H9 (cell line): Measurements from ENCODE around the gene IFNL1. TPM values are rescaled to one million over a fixed set of nuclear protein-coding genes. Genes with fewer than 3 reads are reported as not detected.

Experiments used
- DNase-seq: peaks from one replicate; pipeline ENCODE4 v3.0.0-alpha.2; 2017
- H2AFZ ChIP-seq: one replicate; pipeline ENCODE4 v1.6.1; 2013; ENCODE audit warnings: mild to moderate bottlenecking, low read length, control low read depth, moderate library complexity
- H2AK5ac ChIP-seq: 2 replicates; pipeline ENCODE4 v1.6.1; 2013; ENCODE audit warnings: low read length, control low read depth, mixed read lengths; ENCODE audit not compliant: insufficient read length
- H2BK120ac ChIP-seq: one replicate; pipeline ENCODE4 v1.6.1; 2013; ENCODE audit warnings: low read depth, mild to moderate bottlenecking, low read length, control low read depth, inconsistent platforms; ENCODE audit not compliant: poor library complexity, severe bottlenecking
- H2BK12ac ChIP-seq: 2 replicates; pipeline ENCODE4 v1.6.1; 2013; ENCODE audit warnings: low read length, control low read depth, mixed read lengths, low read depth; ENCODE audit not compliant: insufficient read length
- H2BK15ac ChIP-seq: 2 replicates; pipeline ENCODE4 v1.6.1; 2013; ENCODE audit warnings: low read depth, low read length, control low read depth
- H2BK20ac ChIP-seq: one replicate; pipeline ENCODE4 v1.6.1; 2013; ENCODE audit warnings: low read depth, mild to moderate bottlenecking, low read length, control low read depth, inconsistent platforms; ENCODE audit not compliant: poor library complexity, severe bottlenecking
- H2BK5ac ChIP-seq: 2 replicates; pipeline ENCODE4 v1.6.1; 2013; ENCODE audit warnings: low read length, control low read depth, mixed read lengths; ENCODE audit not compliant: insufficient read length
- H3K14ac ChIP-seq: 2 replicates; pipeline ENCODE4 v1.6.1; 2013; ENCODE audit warnings: low read length, control low read depth; ENCODE audit not compliant: insufficient read depth
- H3K18ac ChIP-seq: 2 replicates; pipeline ENCODE4 v1.6.1; 2013; ENCODE audit warnings: low read depth, mild to moderate bottlenecking, mixed read lengths, low read length, control low read depth; ENCODE audit not compliant: insufficient read length
- H3K23ac ChIP-seq: 2 replicates; pipeline ENCODE4 v1.6.1; 2013; ENCODE audit warnings: low read length, control low read depth, mixed read lengths, low read depth; ENCODE audit not compliant: insufficient read length
- H3K23me2 ChIP-seq: 2 replicates; pipeline ENCODE4 v1.6.1; 2013; ENCODE audit warnings: low read depth, mild to moderate bottlenecking, mixed read lengths, low read length, control low read depth; ENCODE audit not compliant: insufficient read length, poor library complexity, severe bottlenecking
- H3K27ac ChIP-seq: 2 replicates; pipeline ENCODE4 v1.5.1; 2013; ENCODE audit warnings: low read length, control low read depth, mixed read lengths, low read depth; ENCODE audit not compliant: insufficient read length
- H3K27me3 ChIP-seq: 2 replicates; pipeline ENCODE4 v1.6.1; 2013; ENCODE audit warnings: low read length, control low read depth, inconsistent platforms; ENCODE audit not compliant: insufficient read depth
- H3K4ac ChIP-seq: 2 replicates; pipeline ENCODE4 v1.6.1; 2013; ENCODE audit warnings: low read depth, mild to moderate bottlenecking, control low read depth, inconsistent platforms, low read length, moderate library complexity
- H3K4me1 ChIP-seq: 2 replicates; pipeline ENCODE4 v1.6.1; 2013; ENCODE audit warnings: low read length, control low read depth, inconsistent platforms; ENCODE audit not compliant: insufficient read depth
- H3K4me2 ChIP-seq: 2 replicates; pipeline ENCODE4 v1.6.1; 2013; ENCODE audit warnings: low read length, control low read depth, mixed read lengths; ENCODE audit not compliant: insufficient read length, insufficient read depth
- H3K56ac ChIP-seq: 2 replicates; pipeline ENCODE4 v1.6.1; 2013; ENCODE audit warnings: low read depth, mild to moderate bottlenecking, mixed read lengths, low read length, control low read depth; ENCODE audit not compliant: insufficient read length
- H3K79me1 ChIP-seq: 2 replicates; pipeline ENCODE4 v1.6.1; 2013; ENCODE audit warnings: low read depth, mild to moderate bottlenecking, moderate library complexity, low read length, control low read depth, inconsistent platforms; ENCODE audit not compliant: insufficient read depth, poor library complexity, severe bottlenecking
- H3K79me2 ChIP-seq: 2 replicates; pipeline ENCODE4 v1.6.1; 2013; ENCODE audit warnings: low read length, control low read depth, inconsistent platforms; ENCODE audit not compliant: insufficient read depth
- H3K9ac ChIP-seq: 2 replicates; pipeline ENCODE4 v1.6.1; 2013; ENCODE audit warnings: low read length, control low read depth, mixed read lengths; ENCODE audit not compliant: insufficient read length; ENCODE audit errors: extremely low read depth
- H3K9me3 ChIP-seq: one replicate; pipeline ENCODE4 v1.6.1; 2013; ENCODE audit warnings: low read depth, low read length, inconsistent platforms; ENCODE audit not compliant: control insufficient read depth
- H3T11ph ChIP-seq: one replicate; pipeline ENCODE4 v1.6.1; 2013; ENCODE audit warnings: mild to moderate bottlenecking, low read length, control low read depth, inconsistent platforms
- H4K20me1 ChIP-seq: one replicate; pipeline ENCODE4 v1.6.1; 2013; ENCODE audit not compliant: control insufficient read depth, insufficient read length, insufficient read depth
- H4K5ac ChIP-seq: 2 replicates; pipeline ENCODE4 v1.6.1; 2013; ENCODE audit warnings: low read depth, mild to moderate bottlenecking, mixed read lengths, low read length, control low read depth; ENCODE audit not compliant: insufficient read length
- H4K8ac ChIP-seq: replicated peaks from 2 replicates; pipeline ENCODE4 v1.6.1; 2013; ENCODE audit warnings: low read length, control low read depth, mixed read lengths, low read depth; ENCODE audit not compliant: insufficient read length
- H4K91ac ChIP-seq: 2 replicates; pipeline ENCODE4 v1.6.1; 2013; ENCODE audit warnings: low read depth, mild to moderate bottlenecking, moderate library complexity, mixed read lengths, low read length, control low read depth; ENCODE audit not compliant: insufficient read length
- H3K27ac Mint-ChIP-seq, 3 experiments: 2 replicates in 2 of 3; 3 replicates in 1 of 3; pipeline ENCODE4 v1.8.0; 2020 to 2021; ENCODE audit warnings: mixed read lengths in 3 of 3, mild to moderate bottlenecking in 1 of 3, moderate library complexity in 1 of 3
- H3K27me3 Mint-ChIP-seq: 2 replicates; pipeline ENCODE4 v1.8.0; 2021; ENCODE audit warnings: low read depth, mild to moderate bottlenecking, moderate library complexity, mixed read lengths
- H3K36me3 Mint-ChIP-seq, 3 experiments: 2 replicates in 2 of 3; 3 replicates in 1 of 3; pipeline ENCODE4 v1.8.0; 2020 to 2021; ENCODE audit warnings: low read depth in 3 of 3, mixed read lengths in 3 of 3; ENCODE audit not compliant: insufficient read depth in 1 of 3
- H3K4me1 Mint-ChIP-seq, 2 experiments: 2 replicates each; pipeline ENCODE4 v1.8.0; 2020; ENCODE audit warnings: mixed read lengths in 2 of 2
- H3K4me3 Mint-ChIP-seq, 2 experiments: 2 replicates in 1 of 2; 3 replicates in 1 of 2; pipeline ENCODE4 v1.8.0; 2020 to 2021; ENCODE audit warnings: mild to moderate bottlenecking in 2 of 2, mixed read lengths in 2 of 2, moderate library complexity in 1 of 2
- H3K9me3 Mint-ChIP-seq, 2 experiments: 2 replicates in 1 of 2; 3 replicates in 1 of 2; pipeline ENCODE4 v1.8.0; 2020; ENCODE audit warnings: mild to moderate bottlenecking in 2 of 2, mixed read lengths in 2 of 2, moderate library complexity in 1 of 2
- CTCF ChIP-seq: fragments of 200-600 bp; sonication (generic); conservative IDR thresholded peaks from 3 replicates; pipeline ENCODE4 v1.8.0; 2021; ENCODE audit warnings: antibody characterized with exemption, mild to moderate bottlenecking
- WGBS: extraction: QIAGEN DNeasy Blood & Tissue Kit; methylation state at CpG from one replicate; pipeline ENCODE4 v1.1.7; 2013; ENCODE audit warnings: missing lambda C conversion rate, low lambda C conversion rate, mixed read lengths; ENCODE audit not compliant: insufficient read length; ENCODE audit errors: extremely low coverage; 5-methylcytosine and 5-hydroxymethylcytosine counted together
- total RNA-seq: library from RNA; stranded (reverse); gene quantifications from 2 replicates; pipeline ENCODE4 v1.2.1, GENCODE V29; 2021

The IFNL1 gene
- total RNA-seq, 1 experiment from 2014 or later = not detected

DNA sequence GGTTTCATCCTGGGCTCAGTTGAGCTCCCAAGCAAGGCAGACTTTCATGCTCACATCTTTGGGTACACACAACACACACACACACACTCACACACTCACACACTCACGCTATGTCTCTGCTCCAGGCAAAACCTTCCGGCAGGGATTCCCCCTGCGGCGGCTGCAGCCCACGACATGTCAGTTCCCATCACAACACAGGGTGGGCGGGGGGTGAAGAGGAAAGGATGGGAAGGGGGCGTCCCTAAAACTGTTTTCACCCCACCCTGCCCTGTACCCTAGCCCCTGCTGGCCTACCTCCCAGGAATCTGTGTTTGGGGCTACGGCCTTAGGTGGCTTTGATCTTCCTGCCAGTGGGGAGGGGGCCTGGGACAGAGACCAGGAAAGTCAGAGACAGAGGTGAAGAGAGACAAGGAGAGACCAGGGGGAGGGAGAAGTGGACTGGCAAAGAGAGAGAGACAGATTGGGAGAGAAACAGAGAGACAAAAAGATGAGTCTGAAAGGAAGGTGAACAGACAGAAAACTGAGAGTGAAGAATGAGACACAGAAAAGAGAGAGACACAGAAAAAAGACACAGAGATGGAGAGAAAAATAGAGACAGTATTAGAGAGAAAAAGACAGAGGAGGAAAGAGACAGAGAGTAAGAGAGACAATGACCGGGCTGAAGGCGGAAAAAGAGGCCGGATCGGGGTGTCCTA, 20.6 kb downstream of the IFNL1 start:
- peaks cover 6% of the 10 kb centered on the region for H3K23me2 ChIP-seq

More for the DNA sequence above, 20.6 kb downstream of the IFNL1 start:
- Histone ChIP-seq H3T11ph (no peak overlapping the region), H3K23ac (no peak overlapping the region), H3K4me1 (no peaks in the 10 kb centered on the region), H2BK5ac (no peak overlapping the region), H3K27ac (no peak overlapping the region), H3K9ac (no peak overlapping the region), H2AFZ (no peak overlapping the region), H3K4me2 (no peak overlapping the region), H4K5ac (no peak overlapping the region), H3K4ac (no peak overlapping the region), H3K9me3 (no peaks in the 10 kb centered on the region), H2BK120ac (no peak overlapping the region), H3K56ac (no peak overlapping the region), H2BK12ac (no peak overlapping the region), H2BK15ac (no peak overlapping the region), H2BK20ac (no peak overlapping the region), H2AK5ac (no peak overlapping the region), H3K27me3 (no peaks in the 10 kb centered on the region; the same call in 1 of the 2 replicates), H4K8ac (no peak overlapping the region), H3K79me2 (no peaks in the 10 kb centered on the region), H4K91ac (no peak overlapping the region), H4K20me1 (no peaks in the 10 kb centered on the region), H3K14ac (no peak overlapping the region), H3K18ac (no peak overlapping the region), H3K79me1 (no peaks in the 10 kb centered on the region)
- peaks cover 5 to 13% (median 12%) of the 10 kb centered on the region in 3 experiments; a peak in 6 of 7 replicates for H3K36me3 Mint-ChIP-seq
- no peak overlapping the region; a peak in 1 of 5 replicates for H3K4me3 Mint-ChIP-seq
- H3K9me3 Mint-ChIP-seq = no peaks in the 10 kb centered on the region; a peak in 2 of 5 replicates
- peaks cover 7 to 18% of the 10 kb centered on the region in 2 experiments for H3K4me1 Mint-ChIP-seq
- DNase-seq = no peak
- no peak for TF ChIP-seq CTCF
- H3K27ac Mint-ChIP-seq = no peak overlapping the region
- no CpG with 5 or more reads among the region's 12 CpGs for WGBS
- peaks cover 34% of the 10 kb centered on the region for H3K27me3 Mint-ChIP-seq
